Erythroblast (primary cell): ENCODE measurements around the gene CSNK1D.

Experiments
- GATA1 ChIP-seq: IDR thresholded peaks from 2 replicates; pipeline ENCODE4 v1.6.1; 2011; ENCODE audit warnings: low read depth, mild to moderate bottlenecking, control low read depth, low read length, moderate library complexity
- POLR2A ChIP-seq: IDR thresholded peaks from 2 replicates; pipeline ENCODE4 v1.6.1; 2011; ENCODE audit warnings: mild to moderate bottlenecking, low read length

DNA sequence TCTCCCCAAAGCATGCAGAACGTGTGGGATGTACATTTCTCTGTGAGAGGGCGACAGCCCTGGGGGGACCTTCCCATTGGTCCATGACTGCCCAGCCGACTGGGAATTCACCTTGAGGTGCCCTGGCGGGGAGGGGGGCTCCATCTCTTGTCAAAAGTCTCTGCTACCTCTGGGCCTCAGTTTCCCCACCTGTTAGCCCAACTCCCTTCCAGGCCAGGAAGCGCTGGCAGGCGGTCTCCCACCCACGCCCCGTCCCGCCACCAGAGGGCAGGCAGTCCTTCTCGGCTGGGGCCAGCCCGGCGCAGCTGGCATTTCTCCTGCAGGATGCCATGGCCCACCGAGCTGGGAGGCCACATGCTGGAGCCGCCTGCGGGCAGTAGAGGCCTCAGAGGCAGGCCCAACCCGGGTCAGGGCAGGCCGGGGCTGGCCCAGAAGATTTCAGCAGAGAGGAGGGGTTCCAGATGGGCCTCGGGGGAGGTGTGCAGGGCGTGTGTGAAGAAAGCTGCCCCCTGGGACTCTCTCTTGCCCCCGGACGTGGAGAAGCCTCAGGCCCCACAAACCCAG, 27.3 kb upstream of the CSNK1D start:
- TF ChIP-seq POLR2A: no peak
- no peak for TF ChIP-seq GATA1
